ENCODE data around the gene KRT35.

KRT35 gene

DNA sequence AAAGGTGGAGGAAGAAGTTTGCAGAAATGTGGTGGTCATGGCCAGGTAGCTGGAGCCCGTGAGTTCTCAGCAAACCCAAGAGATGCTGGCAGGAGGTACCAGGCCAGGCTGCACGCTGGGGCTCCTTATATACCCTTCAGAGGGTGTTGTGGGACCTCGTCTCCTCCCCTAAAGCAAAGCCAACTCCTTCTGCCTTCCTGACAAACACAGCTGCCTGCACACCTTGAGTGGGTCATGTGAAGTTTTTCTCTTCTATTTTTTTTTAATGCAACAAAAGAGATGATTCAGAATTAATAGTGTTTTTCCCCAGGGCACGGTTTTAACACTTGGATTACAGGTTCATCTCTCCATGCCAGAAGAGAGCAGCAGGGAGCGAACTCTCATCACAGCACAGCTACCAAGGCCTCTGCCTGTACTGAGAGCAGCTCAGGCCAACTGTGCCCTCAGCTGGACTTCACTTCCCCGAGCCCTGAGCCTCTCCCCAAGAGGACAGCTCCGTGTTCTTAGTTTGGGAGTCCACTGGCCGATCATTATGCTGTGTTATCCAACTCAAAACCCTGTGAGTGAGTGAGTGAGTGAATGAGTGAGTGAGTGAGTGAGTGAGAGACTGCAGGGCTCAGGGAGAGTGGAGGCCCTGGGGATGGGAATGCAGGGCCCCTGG is 38.0 kb upstream of the KRT35 start, which contains the start of gene KRT15:
TSS of gene KRT15 (minus strand) at position 102 of the 661 bp plus-strand sequence. CDS start at position 39, 63 bp downstream.
- Mint-ChIP-seq H3K27ac (peak within 1 kb of the TSS; percentile 33), H3K27me3 (peaks cover 16% of the 10 kb centered on the region), H3K4me1 (no peaks in the 10 kb centered on the region)

DNA sequence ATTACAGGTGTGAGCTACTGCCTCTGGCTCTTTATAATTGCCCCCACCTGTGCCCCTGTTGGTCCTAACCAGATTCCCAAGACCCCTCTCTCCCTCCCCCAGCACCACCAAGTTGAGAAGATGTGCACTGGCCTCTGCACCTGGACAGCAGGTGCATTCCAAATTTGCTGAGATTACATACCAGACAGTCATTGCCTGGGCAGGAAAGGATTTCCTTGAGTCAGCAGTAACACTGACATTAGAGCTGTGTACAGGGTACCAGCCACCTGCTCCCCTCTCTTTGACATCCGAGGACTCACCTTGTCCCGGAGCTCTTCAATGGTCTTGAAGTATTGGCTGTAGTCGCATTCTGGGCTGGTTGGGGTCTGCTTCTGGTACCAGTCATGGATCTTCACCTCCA is 37.1 kb upstream of the KRT35 start:
- CTCF ChIA-PET: no interaction called here
- Mint-ChIP-seq H3K27me3 (peaks cover 14% of the 10 kb centered on the region), H3K36me3 (no peaks in the 10 kb centered on the region), H3K4me3 (no peak overlapping the region), H3K9me3 (no peaks in the 10 kb centered on the region), H3K27ac (no peak overlapping the region), H3K4me1 (no peaks in the 10 kb centered on the region)
- DNase-seq: no peak

More for the DNA sequence above, 38.0 kb upstream of the KRT35 start, which contains the start of gene KRT15:
- no peak within 1 kb of the TSS for H3K4me3 Mint-ChIP-seq
- DNase-seq: no peak
- H3K36me3 Mint-ChIP-seq: no peaks in the 10 kb centered on the region
- CTCF ChIA-PET: no interaction called here
- H3K9me3 Mint-ChIP-seq: no peaks in the 10 kb centered on the region

DNA sequence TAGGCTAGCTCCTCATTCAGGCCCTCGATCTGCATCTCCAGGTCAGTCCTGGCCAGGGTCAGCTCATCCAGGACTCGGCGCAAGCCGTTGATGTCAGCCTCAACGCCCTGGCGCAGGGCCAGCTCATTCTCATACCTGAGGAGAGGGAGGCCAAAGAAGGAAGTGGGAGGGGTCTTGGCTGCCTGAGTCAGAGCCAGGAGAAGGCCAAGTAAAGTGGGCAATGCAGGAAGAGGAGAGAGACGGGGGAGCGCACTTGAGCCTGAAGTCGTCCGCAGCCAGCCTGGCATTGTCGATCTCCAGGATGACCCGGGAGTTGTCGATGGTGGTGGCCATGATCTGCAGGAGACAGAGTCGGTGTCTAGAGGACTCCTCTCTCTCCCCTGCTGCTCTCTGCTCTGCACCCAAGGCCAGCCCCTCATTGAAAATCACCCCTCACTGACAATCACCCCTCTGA is 35.9 kb upstream of the KRT35 start:
- DNase-seq: no peak
- H3K27ac Mint-ChIP-seq: no peak overlapping the region
- H3K9me3 Mint-ChIP-seq: no peaks in the 10 kb centered on the region
- H3K4me3 Mint-ChIP-seq: no peak overlapping the region
- no peaks in the 10 kb centered on the region for H3K36me3 Mint-ChIP-seq
- no peaks in the 10 kb centered on the region for H3K4me1 Mint-ChIP-seq
- CTCF ChIA-PET: interaction anchor here (1.5 kb wide), 1 partner anchor 32 kb away, joined by 4 read pairs; no protein-coding TSS in a partner anchor
- peaks cover 21% of the 10 kb centered on the region for H3K27me3 Mint-ChIP-seq

DNA sequence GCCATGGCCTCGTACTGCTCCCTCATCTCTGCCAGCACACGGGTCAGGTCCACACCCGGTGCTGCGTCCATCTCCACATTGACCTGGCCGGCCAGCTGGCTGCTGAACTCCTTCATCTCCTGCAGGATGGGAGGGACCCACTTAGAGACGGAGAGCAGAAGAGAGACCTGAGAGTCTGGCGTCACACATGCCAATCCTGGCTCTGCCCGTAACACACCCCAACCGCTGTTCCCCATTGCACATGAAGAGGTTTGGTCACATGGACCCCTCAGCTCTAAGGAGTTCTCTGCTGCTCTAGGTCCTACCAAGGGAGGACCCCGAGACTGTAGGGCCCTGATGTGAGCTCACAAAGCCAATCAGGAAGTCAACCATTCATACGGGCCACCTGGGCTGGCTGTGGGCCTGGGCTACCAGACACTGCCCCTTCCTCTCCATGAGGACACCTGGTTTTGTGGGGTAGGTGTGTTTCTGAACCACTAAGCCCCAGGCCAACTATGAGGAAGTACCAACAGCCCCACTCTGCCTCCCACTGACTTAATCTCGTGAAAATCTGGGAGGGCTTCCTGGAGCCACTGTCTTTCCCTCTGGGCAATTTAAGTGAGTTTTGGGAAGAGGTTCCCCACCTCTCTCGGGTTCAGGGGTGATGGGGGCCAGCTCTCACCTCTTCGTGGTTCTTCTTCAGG is 35.3 kb upstream of the KRT35 start:
- Mint-ChIP-seq H3K4me1 (no peaks in the 10 kb centered on the region), H3K36me3 (no peaks in the 10 kb centered on the region), H3K4me3 (no peak overlapping the region), H3K27ac (no peak overlapping the region), H3K9me3 (no peaks in the 10 kb centered on the region), H3K27me3 (peaks cover 22% of the 10 kb centered on the region)
- no peak for DNase-seq
- CTCF ChIA-PET: interaction anchor here (1.5 kb wide), 1 partner anchor 33 kb away, joined by 4 read pairs; no protein-coding TSS in a partner anchor

DNA sequence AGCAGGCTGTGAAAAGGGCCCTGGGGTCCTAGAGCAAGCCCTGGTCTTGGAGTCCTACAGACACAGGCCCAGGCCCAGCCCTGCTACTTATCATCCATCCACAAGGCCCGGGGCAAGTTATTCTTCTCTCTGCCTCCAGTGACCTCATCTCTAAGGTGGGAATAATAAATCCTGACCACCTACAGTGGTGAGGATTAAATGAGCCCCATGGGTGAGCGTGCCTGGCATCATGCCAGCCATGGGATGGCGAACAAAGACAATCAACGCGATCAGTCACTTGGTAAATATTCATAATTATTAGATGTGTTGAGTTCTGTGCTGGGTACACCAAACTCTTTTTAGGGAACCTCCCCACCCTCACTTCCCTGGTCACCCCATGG is 32.2 kb upstream of the KRT35 start:
- Mint-ChIP-seq H3K36me3 (no peaks in the 10 kb centered on the region), H3K27ac (no peak overlapping the region), H3K4me3 (no peak overlapping the region), H3K27me3 (peaks cover 25% of the 10 kb centered on the region), H3K9me3 (no peaks in the 10 kb centered on the region), H3K4me1 (no peaks in the 10 kb centered on the region)
- CTCF ChIA-PET: no interaction called here
- no peak for DNase-seq

DNA sequence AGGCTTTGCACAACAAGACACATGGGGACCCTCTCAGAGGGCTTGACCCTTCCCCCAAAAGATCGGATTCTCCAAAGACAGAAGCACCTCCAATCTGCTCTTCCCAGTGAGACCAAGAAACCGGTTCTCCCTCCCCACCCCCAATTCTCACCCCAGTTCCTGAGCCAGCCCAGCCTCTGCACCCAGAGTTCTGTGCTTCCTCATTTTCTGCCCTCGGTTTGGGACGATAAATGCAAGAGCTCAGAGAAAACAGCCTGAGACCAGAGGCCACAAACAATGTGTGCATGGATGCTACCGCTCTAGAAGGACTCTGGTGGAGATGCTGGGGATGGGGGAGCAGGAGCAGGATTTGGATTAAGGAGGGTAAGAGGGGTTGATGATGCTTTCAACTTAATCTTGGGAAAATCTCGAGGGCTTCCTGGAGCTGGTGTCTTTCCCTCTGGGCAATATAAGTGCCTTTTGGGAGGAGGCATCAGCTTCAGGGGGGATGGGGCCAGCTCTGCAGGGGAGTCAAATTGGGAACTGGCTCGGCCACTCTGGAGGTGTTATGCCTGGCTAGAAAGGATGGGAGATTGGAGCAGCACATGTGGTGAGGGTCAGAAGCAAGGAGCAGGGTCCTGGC is 31.7 kb upstream of the KRT35 start:
- no peaks in the 10 kb centered on the region for H3K9me3 Mint-ChIP-seq
- CTCF ChIA-PET: interaction anchor here (0.7 kb wide), 1 partner anchor 36 kb away, joined by 4 read pairs; no protein-coding TSS in a partner anchor
- peaks cover 25% of the 10 kb centered on the region for H3K27me3 Mint-ChIP-seq
- H3K4me3 Mint-ChIP-seq: no peak overlapping the region
- H3K4me1 Mint-ChIP-seq: no peaks in the 10 kb centered on the region
- no peak for DNase-seq
- H3K36me3 Mint-ChIP-seq: no peaks in the 10 kb centered on the region
- H3K27ac Mint-ChIP-seq: no peak overlapping the region

DNA sequence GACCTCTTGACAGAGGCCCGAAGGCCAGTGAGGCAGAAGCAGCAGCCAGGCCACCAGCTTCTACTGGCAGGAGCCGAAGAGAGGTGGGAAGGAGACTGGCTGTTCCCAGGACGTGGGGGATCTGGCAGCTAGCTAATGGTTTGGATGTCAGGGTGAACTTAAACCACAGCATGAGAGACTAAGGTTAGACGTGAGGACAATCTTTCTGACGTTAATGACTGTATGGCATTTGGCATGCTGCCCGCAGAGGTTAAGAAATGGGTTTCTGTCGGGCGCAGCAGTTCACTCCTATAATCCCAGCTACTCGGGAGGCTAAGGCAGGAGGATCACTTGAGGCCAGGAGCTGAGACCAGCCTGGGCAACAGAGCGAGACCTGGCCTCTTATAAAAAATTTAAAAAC is 30.8 kb upstream of the KRT35 start:
- H3K4me1 Mint-ChIP-seq: no peaks in the 10 kb centered on the region
- no peaks in the 10 kb centered on the region for H3K36me3 Mint-ChIP-seq
- H3K9me3 Mint-ChIP-seq: no peaks in the 10 kb centered on the region
- CTCF ChIA-PET: no interaction called here
- no peak overlapping the region for H3K27ac Mint-ChIP-seq
- H3K27me3 Mint-ChIP-seq: peaks cover 21% of the 10 kb centered on the region
- no peak for DNase-seq
- no peak overlapping the region for H3K4me3 Mint-ChIP-seq

DNA sequence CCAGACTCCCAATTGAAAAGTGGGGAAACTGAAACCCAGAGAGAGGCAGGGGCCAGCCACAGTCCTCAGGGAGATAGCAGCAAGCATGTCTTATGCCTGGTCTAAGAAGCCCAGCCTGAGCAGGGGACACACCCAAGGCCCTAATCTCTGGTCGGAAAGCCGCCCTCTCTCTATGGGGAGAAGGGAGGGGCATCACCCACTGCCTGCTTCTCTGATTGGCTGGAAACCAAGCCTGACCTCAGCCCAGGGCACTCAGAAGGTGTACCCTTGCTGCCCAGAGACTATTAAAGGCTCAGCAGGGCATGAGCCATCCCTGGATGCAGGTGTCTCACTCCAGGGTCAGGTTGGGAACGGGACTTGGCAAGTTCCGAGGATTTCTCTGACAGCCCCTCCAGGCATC is 30.2 kb upstream of the KRT35 start:
- peaks cover 21% of the 10 kb centered on the region for H3K27me3 Mint-ChIP-seq
- CTCF ChIA-PET: no interaction called here
- no peaks in the 10 kb centered on the region for H3K36me3 Mint-ChIP-seq
- H3K4me1 Mint-ChIP-seq: no peaks in the 10 kb centered on the region
- H3K9me3 Mint-ChIP-seq: no peaks in the 10 kb centered on the region
- H3K27ac Mint-ChIP-seq: no peak overlapping the region
- H3K4me3 Mint-ChIP-seq: no peak overlapping the region
- no peak for DNase-seq

DNA sequence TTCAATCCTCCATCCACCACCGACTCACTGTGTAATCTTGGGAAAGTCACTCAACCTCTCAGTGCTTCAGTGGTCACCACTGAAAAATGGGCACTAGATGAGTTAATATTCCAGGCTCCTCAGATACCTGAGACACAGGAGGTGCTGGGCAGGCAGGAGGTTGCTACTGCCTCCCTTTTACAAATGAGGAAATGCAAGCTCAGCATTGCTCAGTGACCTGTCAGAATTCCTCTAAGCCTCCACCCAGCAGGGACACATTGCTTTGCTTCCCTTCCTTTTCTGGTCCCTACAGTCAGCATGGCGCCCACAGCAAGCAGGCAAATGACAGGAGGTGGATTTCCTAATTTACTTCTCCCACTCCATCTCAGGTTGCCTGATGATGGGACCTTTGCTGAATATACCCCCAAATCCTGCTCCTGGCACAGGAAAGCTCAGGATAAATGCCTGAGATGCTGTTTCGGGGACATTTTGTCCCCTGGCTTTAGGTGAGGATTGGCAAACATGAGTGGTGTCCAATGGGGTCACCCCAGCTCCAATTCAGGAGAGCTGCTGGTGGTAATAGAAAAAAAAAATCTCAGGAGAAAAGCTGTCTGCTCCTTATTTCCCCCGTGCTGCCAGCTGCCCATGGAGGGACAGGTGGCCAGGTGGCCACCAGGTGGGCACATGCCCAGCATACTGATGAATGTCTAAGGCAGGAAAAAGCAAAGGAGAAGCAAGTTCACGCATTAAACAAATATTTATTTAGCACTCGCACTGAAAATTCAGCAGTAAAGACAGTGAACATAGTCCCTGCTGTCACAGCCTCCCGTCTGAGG is 29.5 kb upstream of the KRT35 start:
- no peaks in the 10 kb centered on the region for H3K36me3 Mint-ChIP-seq
- no peaks in the 10 kb centered on the region for H3K9me3 Mint-ChIP-seq
- CTCF ChIA-PET: interaction anchor here (0.7 kb wide), 1 partner anchor 38 kb away, joined by 3 read pairs; no protein-coding TSS in a partner anchor
- no peak for DNase-seq
- H3K4me3 Mint-ChIP-seq: no peak overlapping the region
- peaks cover 21% of the 10 kb centered on the region for H3K27me3 Mint-ChIP-seq
- H3K4me1 Mint-ChIP-seq: no peaks in the 10 kb centered on the region
- no peak overlapping the region for H3K27ac Mint-ChIP-seq

DNA sequence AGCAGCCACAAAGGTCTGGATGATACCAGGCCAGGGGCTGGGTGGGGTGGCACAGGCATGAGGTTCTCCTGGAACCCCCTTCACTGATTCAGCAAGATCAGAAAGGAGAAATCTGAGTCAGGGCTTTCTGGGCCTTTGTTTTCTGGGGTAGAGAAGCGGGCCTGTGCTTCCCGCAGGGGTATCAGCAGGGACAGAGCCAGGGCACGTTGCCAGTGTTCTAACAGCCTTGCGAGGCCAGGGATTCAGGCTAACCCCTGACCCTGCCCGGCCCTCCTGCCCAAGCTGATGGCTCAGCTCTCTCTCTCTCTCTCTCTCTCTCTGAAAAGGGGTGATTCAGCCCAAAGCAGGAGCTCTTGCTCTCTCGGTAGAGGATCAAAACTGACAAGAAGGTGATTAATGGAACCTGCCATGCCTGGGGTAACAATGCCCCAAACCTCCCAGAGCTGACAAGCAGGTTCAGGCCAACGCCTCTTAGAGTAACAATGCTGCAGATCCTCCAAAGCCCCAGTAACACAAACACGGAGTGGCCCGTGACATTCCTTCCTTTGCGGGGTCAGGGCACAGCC is 26.4 kb upstream of the KRT35 start:
- Mint-ChIP-seq H3K36me3 (no peaks in the 10 kb centered on the region), H3K4me3 (no peak overlapping the region), H3K9me3 (no peaks in the 10 kb centered on the region), H3K27ac (no peak overlapping the region), H3K27me3 (peaks cover 19% of the 10 kb centered on the region), H3K4me1 (no peaks in the 10 kb centered on the region)
- DNase-seq: no peak
- CTCF ChIA-PET: no interaction called here

DNA sequence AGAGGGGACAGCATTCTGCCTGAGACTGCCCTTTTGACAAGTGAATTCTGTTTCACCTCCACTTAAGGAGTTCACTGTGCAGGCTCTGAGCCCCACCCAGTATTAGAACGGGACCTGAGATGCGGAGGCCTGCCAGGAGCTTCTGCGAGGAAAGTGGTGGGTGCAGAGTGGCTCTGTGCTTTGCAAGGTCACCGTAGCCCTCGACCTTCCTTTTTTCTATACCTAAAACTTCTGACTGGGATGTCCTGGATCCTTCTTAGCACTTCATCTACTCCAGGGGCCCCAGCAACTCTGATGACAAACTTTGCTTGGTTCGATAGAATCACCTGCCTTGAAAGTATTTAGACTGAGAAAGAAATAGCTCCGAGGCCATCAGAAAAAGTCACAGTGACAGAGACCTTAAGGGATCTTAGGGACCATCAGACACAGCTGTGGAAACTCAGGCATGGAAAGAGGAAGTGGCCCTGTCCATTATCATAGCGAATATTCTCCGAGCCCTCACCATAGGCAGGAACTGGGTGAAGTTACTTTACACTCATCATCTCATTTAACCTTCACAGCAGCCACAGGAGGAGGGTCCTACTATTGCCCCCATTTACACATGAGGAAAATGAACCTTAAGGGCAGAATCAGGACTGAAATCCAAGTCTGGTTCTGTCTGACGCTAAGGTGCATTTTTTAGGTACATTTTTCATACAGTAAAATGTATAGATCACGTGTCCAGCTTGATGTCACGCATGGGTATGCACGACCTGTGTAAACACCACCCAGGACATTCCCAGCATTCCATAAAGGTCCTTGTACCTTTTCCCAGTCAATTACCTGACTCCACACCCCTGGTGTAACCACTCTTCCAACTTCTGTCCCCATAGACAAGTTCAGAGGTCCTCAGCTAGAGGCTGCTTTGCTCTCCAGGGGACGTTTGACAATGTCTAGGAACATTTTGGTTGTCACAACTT is 25.1 kb upstream of the KRT35 start:
- CTCF ChIA-PET: interaction anchor here (1.1 to 1.2 kb wide), 2 partner anchors 43 to 156 kb away, joined by 3 read pairs; no protein-coding TSS in a partner anchor
- H3K4me1 Mint-ChIP-seq: no peaks in the 10 kb centered on the region
- H3K4me3 Mint-ChIP-seq: no peak overlapping the region
- H3K36me3 Mint-ChIP-seq: no peaks in the 10 kb centered on the region
- H3K27ac Mint-ChIP-seq: no peak overlapping the region
- no peak for DNase-seq
- peaks cover 10% of the 10 kb centered on the region for H3K27me3 Mint-ChIP-seq
- no peaks in the 10 kb centered on the region for H3K9me3 Mint-ChIP-seq

DNA sequence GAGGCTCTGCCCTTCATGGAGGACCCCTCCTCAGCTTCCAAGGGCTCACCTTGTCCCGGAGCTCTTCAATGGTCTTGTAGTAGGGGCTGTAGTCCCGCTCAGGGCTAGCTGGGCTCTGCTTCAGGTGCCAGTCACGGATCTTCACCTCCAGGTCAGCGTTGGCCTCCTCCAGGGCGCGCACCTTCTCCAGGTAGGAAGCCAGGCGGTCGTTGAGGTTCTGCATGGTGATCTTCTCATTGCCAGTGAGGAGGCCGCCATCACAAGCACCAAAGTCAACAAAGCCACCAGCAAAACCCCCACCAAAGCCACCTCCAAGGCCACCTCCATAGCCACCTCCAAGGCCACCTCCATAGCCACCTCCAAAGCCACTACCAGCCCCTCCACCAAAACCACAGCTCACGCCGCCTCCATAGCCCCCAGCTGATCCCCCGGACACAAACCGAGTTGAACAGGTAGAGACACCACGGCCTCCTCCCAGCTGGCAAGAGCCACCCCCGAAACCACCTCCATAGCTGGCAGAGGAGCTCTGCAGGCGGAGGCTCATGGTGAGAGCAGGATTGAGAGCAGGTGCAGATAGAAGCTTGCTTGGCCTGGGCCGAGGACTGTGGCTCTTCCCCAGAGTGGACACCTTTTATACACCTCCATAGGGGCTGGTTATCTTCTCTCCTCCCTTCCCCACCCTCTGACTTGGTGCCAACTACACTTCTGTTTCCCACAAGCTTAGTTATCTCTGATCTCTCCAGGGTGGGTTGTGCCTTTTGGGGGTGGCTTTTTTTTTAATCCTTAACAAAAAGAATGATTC is 24.3 kb upstream of the KRT35 start, which contains the start of gene KRT13:
TSS of gene KRT13 (minus strand) at position 606 of the 802 bp plus-strand sequence. CDS start at position 544, 62 bp downstream.
- no peaks in the 10 kb centered on the region for H3K9me3 Mint-ChIP-seq
- H3K4me1 Mint-ChIP-seq: no peaks in the 10 kb centered on the region
- DNase-seq: no peak
- no peak within 1 kb of the TSS for H3K4me3 Mint-ChIP-seq
- H3K27me3 Mint-ChIP-seq: peaks cover 11% of the 10 kb centered on the region
- H3K27ac Mint-ChIP-seq: peak within 1 kb of the TSS; percentile 42
- CTCF ChIA-PET: interaction anchor here (0.7 to 1.2 kb wide), 2 partner anchors 44 to 157 kb away, joined by 3 read pairs; no protein-coding TSS in a partner anchor
- no peaks in the 10 kb centered on the region for H3K36me3 Mint-ChIP-seq
